GM20000 (cell line): ENCODE results near the gene CBX2.

Source experiments
- DNase-seq: peaks from one replicate; pipeline ENCODE4 v3.0.0; 2012; ENCODE audit warnings: low spot score
- TF ChIP-seq, protein P1 (sequence below): IDR thresholded peaks from 2 replicates; pipeline ENCODE4 v1.5.1; 2012; ENCODE audit warnings: mild to moderate bottlenecking, control low read depth; ENCODE audit errors: extremely low read depth, missing control alignments

The CBX2 gene

GRCh38 chr17:79777894-79778503 is at the start of gene CBX2:
Gene CBX2 (plus strand): TSS chr17:79778148. CDS start chr17:79778236, 88 bp downstream.
- TF ChIP-seq, protein P1, sequence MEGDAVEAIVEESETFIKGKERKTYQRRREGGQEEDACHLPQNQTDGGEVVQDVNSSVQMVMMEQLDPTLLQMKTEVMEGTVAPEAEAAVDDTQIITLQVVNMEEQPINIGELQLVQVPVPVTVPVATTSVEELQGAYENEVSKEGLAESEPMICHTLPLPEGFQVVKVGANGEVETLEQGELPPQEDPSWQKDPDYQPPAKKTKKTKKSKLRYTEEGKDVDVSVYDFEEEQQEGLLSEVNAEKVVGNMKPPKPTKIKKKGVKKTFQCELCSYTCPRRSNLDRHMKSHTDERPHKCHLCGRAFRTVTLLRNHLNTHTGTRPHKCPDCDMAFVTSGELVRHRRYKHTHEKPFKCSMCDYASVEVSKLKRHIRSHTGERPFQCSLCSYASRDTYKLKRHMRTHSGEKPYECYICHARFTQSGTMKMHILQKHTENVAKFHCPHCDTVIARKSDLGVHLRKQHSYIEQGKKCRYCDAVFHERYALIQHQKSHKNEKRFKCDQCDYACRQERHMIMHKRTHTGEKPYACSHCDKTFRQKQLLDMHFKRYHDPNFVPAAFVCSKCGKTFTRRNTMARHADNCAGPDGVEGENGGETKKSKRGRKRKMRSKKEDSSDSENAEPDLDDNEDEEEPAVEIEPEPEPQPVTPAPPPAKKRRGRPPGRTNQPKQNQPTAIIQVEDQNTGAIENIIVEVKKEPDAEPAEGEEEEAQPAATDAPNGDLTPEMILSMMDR: no peak
- peak; percentile 99 for DNase-seq

DNA sequence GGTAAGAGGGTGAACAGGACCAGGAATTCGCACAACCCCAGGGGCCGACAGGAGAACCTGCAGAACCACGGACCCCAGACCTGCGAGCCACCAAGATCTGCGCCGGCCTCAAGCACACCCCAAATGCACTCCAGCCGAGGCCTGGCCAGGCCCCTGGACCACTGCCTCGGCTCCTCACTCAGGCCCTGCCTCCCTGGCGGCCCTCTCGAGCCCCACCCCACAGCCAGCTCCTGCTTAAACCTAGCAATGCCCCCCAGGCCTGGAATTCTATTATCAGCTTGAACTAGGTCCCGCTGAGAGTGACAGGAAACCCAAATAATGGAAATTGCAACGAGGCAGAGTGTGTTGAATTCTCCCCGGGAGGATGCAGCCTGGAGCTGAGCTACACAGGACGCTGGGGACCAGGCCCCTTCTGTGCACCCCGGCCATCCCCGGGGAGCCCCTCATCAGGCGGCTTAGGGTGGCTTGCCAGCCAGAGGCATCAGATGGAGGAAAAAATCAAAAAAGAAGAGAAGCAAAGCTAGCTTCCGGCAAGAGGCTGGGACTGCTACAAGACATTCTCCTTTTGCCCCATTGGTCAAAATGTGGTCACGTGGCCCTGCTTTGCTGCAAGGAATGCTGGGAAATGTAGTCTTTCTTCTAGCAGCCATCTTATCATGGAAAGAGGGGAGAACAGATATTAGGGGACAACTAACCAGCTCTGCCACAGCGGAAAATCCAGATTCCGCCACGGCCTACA is 49.6 kb upstream of the CBX2 start:
- TF ChIP-seq, protein P1: no peak
- peak; percentile 93 for DNase-seq

GRCh38 chr17:79728908-79729471 is 49.0 kb upstream of the CBX2 start:
- no peak for DNase-seq
- TF ChIP-seq, protein P1: no peak

GRCh38 chr17:79729761-79730160 is 48.2 kb upstream of the CBX2 start:
- TF ChIP-seq, protein P1: no peak
- DNase-seq: no peak

- DNase-seq: no peak
- TF ChIP-seq, protein P1: no peak
Measured at GRCh38 chr17:79730437-79730768, 47.5 kb upstream of the CBX2 start.

DNA sequence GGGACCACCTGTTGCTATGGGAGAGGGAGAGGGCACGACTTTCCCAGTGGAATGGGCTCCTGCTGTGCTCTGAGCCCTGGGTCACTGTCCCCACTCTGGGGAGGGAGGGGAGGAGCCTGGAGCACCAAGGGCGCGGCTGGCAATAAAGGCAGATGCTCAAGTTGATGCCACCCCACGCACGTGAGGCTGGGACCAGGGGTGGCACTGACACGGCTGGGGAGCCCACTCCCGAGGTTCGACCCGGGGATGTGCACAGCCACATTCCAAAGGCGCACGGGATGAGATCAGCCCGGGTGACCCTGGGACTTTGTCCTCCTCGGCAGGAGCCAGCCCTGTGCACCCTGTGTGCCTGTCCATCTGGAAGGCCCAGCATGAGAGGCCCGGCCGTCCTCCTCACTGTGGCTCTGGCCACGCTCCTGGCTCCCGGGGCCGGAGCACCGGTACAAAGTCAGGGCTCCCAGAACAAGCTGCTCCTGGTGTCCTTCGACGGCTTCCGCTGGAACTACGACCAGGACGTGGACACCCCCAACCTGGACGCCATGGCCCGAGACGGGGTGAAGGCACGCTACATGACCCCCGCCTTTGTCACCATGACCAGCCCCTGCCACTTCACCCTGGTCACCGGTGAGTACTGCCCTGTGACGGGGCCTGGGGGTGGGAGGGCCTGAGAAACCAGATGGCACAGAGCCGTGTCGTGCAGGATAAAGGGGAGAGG is 47.0 kb upstream of the CBX2 start, which contains the start of gene ENPP7:
ENPP7 (plus strand) TSS at position 175 of the 715 bp plus-strand sequence; CDS start at position 372, 197 bp downstream.
- DNase-seq: no peak

More for the DNA sequence above, 47.0 kb upstream of the CBX2 start, which contains the start of gene ENPP7:
- TF ChIP-seq, protein P1: no peak
